Measurements from ENCODE around the gene SPECC1.

- TF ChIP-seq GATA2 (IDR thresholded peaks at IDR 0.05; ENCODE audit: low read depth, low read length) (no peak), GATA3 (IDR thresholded peaks at IDR 0.05; ENCODE audit: low read depth, low read length) (no peak)
These were observed 111.7 kb downstream of the SPECC1 start for GRCh38 chr17:20120836-20121235.
